ENCODE data around the gene DENND5A.

DENND5A gene

GRCh38 chr11:9265211-9266131 lies at the start of gene DENND5A:
DENND5A (minus strand) TSS chr11:9265350; CDS start chr11:9265069, 281 bp downstream.
- no peak for DNase-seq (ENCODE audit: low spot score)

DNA sequence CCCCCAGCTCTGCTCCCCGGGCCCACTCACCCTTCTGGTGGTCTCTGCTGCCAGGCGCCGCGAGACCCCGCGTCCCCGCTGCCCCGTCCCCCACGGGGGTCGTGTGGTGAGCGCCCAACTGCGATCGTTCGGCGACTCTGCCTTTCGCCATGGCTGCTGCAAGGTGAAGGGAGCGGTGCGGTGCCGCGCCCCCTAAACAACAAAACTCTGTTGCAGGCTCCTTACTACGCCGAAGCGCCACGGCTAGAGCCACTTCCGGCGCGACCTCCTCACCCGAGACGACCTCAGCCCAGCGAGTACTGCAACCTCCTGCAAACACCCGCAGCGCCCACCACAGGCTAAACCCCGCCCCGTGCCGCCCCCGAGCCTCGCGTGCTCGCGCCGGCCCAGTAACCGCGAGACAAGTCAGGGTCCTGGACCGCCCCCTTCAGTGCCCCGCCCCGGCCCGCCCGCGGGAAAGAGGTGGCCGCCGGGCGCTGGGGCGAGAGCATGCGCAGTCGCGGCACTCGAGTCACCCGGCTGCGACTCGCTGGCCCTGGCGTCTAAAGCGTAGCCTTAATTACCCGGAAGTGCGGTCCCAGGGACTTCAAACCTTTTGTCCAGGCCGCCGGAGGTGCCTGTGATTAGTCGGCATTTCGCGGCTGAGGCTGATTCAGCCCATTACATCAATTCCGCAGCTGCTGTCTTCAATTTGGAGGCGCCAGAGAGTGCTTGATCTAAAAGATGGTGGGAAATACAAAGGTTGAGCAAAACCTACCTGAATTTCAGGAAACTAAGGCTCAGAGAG lies 49.3 kb upstream of the DENND5A start, which contains the start of gene TMEM41B:
Gene TMEM41B (minus strand): TSS at position 303 of the 787 bp plus-strand sequence. CDS start 152 bp downstream, at position 151.
- peak; percentile 94 for DNase-seq (ENCODE audit: low spot score)

GRCh38 chr11:9313648-9314290 lies 48.6 kb upstream of the DENND5A start:
- DNase-seq (ENCODE audit: low spot score), result peak; percentile 37

GRCh38 chr11:9310485-9311090 lies 45.4 kb upstream of the DENND5A start:
- DNase-seq (ENCODE audit: low spot score), result no peak

- no peak for DNase-seq (ENCODE audit: low spot score)
Observed at GRCh38 chr11:9304178-9304577, 39.0 kb upstream of the DENND5A start.

DNA sequence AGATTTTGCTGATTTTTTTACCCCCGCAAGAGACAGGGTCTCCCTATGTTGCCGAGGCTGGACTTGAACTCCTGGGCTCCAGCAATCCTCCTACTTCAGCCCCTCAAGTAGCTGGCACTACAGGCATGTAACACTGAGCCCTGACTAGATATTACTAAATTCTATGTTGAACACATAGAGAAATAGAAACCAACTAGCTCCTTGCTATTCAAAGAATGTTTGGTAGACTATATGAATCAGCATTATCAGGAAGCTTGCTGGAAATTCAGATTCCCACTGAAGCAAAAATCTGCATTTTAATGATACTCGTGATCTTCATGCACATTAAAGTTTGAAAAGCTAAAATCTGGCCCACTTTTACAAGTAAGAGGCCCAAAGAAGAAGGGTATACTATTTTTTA lies 37.3 kb upstream of the DENND5A start:
- DNase-seq (ENCODE audit: low spot score), result no peak

GRCh38 chr11:9301720-9302119 lies 36.6 kb upstream of the DENND5A start:
- DNase-seq (ENCODE audit: low spot score), result no peak

DNA sequence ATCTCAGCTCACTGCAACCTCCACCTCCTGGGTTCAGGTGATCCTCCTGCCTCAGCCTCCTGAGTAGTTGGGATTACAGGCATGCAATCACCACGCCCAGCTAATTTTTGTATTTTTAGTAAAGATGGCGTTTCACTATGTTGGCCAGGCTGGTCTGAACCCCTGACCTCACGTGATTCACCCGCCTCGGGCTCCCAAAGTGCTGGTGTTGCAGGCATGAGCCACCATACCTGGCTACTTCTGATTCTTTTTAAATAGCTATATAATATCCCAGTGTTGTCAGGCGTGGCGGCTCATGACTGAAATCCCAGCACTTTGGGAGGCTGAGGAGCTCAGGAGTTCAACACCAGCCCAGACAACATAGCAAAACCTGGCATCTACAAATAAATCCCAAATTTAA lies 28.5 kb upstream of the DENND5A start:
- no peak for DNase-seq (ENCODE audit: low spot score)

DNA sequence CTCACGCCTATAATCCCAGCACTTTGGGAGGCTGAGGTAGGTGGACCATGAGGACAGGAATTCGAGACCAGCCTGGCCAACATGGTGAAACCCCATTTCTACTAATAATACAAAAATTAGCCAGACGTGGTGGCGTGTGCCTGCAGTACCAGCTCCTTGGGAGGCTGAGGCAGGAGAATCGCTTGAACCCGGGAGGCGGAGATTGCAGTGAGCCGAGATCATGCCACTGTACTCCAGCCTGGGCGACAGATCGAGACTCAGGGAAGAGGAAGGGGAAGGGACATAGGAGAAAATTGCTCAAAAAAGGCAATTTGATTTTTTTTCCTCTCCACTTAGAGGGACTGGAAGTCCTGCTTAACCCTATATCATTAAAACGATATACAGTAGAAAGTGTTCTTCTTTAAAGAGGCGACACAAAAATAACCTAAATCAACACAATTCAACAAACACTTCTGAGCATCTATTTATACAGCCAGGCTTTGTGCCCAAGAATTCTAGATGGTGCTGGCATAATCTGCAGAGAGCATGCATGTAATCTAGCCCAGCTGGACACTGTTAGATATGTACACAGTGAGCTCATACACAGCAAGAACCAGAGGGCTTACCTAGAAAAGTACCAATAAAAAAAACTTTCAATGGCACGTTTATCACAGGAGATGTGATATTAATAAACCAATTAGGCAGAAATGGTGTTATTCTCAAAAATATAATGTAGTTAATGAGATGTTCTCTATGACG lies 20.9 kb upstream of the DENND5A start:
- peak; percentile 55 for DNase-seq (ENCODE audit: low spot score)

DNA sequence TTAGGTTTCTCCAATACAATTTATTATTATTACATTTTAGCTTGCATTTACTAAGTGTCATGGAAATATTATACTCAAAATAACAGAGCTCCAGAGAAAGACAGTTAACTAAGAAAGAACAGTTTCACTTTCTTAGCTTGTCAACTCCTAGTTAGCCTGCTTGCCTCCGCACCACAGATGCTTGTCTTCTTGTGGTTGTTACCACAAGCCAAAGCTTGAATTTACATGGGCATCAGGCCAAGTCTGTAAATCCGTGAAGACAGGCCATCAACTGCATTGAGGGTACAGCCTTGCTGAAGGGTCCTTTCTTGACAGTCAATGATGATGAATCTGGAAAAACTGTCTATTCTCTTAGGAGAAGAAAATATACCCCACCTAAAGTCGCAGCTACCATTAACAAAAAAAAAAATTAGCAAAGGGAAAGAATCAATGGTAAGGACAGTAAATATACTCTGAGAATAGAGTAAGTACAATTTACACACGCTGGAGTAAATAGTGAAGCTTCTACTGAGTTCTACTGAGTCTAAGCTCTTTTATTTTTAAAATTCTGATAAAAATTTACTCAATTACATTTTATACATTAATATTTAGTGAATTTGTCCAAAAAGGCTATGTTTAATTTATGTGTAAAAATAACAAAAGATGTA lies 15.6 kb upstream of the DENND5A start:
- DNase-seq (ENCODE audit: low spot score), result peak; percentile 25

DNA sequence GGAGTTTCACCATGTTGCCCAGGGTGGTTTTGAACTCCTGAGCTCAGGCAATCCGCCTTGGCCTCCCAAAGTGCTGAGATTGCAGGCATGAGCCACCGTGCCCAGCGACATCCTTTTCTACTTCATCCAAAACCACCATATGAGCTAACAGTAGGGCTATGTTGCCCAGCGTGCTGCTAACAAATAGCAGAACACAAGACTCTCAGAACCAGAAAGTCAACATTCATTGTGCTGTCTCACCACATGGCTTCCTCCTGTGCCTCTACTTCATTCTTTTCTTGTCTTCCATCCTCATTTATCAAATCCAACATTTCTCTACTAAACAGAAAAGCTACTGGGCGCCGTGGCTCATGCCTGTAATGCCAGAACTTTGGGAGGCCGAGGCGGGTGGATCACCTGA lies 12.0 kb upstream of the DENND5A start:
- DNase-seq (ENCODE audit: low spot score), result no peak

GRCh38 chr11:9276571-9276970 lies 11.4 kb upstream of the DENND5A start:
- DNase-seq (ENCODE audit: low spot score), result peak; percentile 32

DNA sequence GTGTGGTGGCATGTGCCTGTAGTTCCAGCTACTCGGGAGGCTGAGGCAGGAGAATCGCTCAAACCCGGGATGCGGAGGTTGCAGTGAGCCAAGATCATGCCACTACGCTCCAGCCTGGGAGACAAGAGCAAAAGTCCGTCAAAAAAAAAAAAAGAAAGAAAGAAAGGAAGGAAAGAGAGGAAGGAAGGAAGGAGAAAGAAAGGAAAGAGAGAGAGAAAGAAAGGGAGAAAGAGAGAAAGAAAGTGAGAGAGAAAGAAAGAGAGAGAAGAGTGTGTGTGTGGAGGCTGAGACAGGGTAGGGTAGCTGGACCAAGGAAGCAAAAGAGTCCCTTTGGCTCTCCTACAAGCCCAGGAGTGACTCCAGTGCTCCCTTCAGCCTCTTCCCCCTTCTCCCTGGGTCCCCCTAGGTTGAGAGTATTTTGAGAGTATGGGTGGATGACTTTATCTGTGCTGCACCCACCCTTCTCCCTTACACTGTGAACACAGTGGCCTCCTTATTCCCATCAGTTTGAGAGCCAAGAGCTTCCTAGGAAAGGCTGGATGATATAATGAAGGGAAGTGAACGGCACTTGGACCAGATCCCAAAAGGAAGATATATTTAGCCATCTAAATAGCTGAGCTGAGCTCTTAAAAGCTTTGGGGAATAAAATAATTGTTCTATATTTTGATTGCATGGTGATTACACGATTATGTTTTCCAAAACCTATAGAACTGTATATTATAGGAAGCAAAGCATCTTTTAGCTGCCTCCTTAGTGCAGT lies 9.5 kb upstream of the DENND5A start:
- no peak for DNase-seq (ENCODE audit: low spot score)

DNA sequence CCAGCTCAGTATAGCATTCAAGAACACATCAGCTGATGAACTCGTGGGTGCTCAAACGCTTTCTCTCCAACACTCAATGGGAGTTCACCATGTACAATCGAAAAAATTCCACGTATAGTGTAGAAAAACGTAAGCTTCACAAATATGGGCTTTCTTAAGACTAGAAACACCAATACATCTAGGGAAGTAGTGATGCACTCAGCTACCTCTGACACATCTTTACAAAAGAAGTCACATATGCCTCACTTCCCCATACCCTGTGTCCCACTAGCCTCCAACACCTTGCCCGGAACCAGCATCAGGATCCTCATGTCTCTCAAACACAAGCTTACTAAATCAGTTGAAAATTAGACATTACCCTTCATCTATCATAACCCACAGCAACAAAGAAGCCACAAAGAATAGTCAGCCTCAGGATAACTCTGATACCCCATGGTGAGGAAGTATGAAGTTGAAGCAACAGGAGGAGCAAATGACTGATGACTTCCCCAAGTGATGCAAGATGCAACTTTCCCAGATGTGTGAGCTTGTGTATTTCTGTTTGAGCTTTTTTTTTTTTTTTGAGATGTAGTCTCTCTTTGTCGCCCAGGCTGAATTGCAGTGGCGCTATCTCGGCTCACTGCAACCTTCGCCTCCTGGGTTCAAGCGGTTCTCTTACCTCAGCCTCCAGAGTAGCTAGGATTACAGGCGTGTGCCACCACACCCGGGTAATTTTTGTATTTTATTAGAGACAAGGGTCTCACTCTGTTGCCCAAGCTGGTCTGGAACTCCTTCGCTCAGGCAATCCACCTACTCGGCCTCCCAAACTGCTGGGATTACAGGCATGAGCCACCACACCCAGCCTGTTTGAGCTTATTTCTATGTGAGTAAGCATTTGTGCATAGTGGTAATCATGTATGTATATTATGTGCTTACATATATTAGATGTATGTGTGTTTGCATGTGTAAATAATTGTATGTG lies 8.5 kb upstream of the DENND5A start:
- no peak for DNase-seq (ENCODE audit: low spot score)

- DNase-seq (ENCODE audit: low spot score), result no peak
Observed at GRCh38 chr11:9269492-9270013, 4.4 kb upstream of the DENND5A start.

- DNase-seq (ENCODE audit: low spot score), result no peak
Observed at GRCh38 chr11:9267680-9268079, 2.5 kb upstream of the DENND5A start.

DNA sequence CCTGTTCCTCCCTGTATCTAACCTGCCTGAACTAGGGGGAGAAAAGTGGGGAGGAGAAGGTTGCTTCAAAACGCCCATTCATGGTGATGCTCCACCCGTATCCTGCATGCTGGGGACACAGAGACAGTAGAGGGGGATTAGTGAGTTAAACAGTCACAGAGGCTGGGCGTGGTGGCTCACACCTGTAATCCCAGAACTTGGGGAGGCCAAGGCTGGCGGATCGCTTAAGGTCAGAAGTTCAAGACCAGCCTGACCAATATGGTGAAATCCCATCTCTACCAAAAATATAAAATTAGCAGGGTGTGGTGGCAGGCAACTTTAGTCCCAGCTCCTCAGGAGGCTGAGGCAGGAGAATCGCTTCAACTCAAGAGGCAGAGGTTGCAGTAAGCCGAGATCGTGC lies 1.8 kb upstream of the DENND5A start:
- no peak for DNase-seq (ENCODE audit: low spot score)

GRCh38 chr11:9266132-9266736 lies 1.1 kb upstream of the DENND5A start:
- DNase-seq (ENCODE audit: low spot score), result no peak
